Parathyroid adenoma (tissue), 2 donors: ENCODE measurements around the gene MRS2.

ENCODE experiments used
- H2AFZ ChIP-seq: fragments of 300-600 bp; sonication (generic); one replicate; pipeline ENCODE4 v1.7.0; 2017; ENCODE audit warnings: antibody characterized with exemption, mild to moderate bottlenecking
- H3K27ac ChIP-seq: fragments of 300-600 bp; sonication (generic); one replicate; pipeline ENCODE4 v1.7.0; 2017
- H3K27me3 ChIP-seq: fragments of 300-600 bp; sonication (generic); one replicate; pipeline ENCODE4 v1.7.0; 2017; ENCODE audit warnings: low read length; ENCODE audit not compliant: control insufficient read depth, insufficient read depth
- H3K36me3 ChIP-seq: fragments of 300-600 bp; sonication (generic); one replicate; pipeline ENCODE4 v1.7.0; 2017; ENCODE audit warnings: low read length; ENCODE audit not compliant: control insufficient read depth, insufficient read depth
- H3K4me1 ChIP-seq: fragments of 300-600 bp; sonication (generic); one replicate; pipeline ENCODE4 v1.7.0; 2017; ENCODE audit warnings: control low read depth
- H3K4me2 ChIP-seq: fragments of 300-600 bp; sonication (generic); one replicate; pipeline ENCODE4 v1.7.0; 2017; ENCODE audit warnings: low read length
- H3K4me3 ChIP-seq: fragments of 300-600 bp; sonication (generic); one replicate; pipeline ENCODE4 v1.7.0; 2017; ENCODE audit warnings: low read depth, low read length
- H3K79me2 ChIP-seq: fragments of 300-600 bp; sonication (generic); one replicate; pipeline ENCODE4 v1.7.0; 2017; ENCODE audit warnings: control low read depth
- H3K9ac ChIP-seq: fragments of 300-600 bp; sonication (generic); one replicate; pipeline ENCODE4 v1.7.0; 2017; ENCODE audit warnings: mild to moderate bottlenecking
- H3K9me3 ChIP-seq: fragments of 300-600 bp; sonication (generic); one replicate; pipeline ENCODE4 v1.7.0; 2017; ENCODE audit warnings: low read length; ENCODE audit not compliant: control insufficient read depth
- CTCF ChIP-seq: fragments of 300-600 bp; sonication (generic); IDR thresholded peaks from one replicate; pipeline ENCODE4 v1.7.0; 2017; ENCODE audit warnings: antibody characterized with exemption, mild to moderate bottlenecking
- donor health status: primary hyperparathyroidism.

The MRS2 gene

GRCh38 chr6:24402697-24403500 is at the start of gene MRS2:
TSS of gene MRS2 (plus strand) at chr6:24402936. CDS start at chr6:24403047, 111 bp downstream.
- no peaks in the 10 kb centered on the region for H3K27me3 ChIP-seq
- H3K4me3 ChIP-seq = peak within 1 kb of the TSS; percentile 95
- peak within 1 kb of the TSS; percentile 55 for H3K27ac ChIP-seq
- peaks cover 24% of the 10 kb centered on the region for H3K79me2 ChIP-seq
- H3K9ac ChIP-seq = no peak within 1 kb of the TSS
- H3K36me3 ChIP-seq = no peaks in the 10 kb centered on the region
- peak within 1 kb of the TSS; percentile 88 for H3K4me2 ChIP-seq
- H3K9me3 ChIP-seq = no peaks in the 10 kb centered on the region
- peak within 1 kb of the TSS; percentile 79 for H2AFZ ChIP-seq
- peaks cover 9% of the 10 kb centered on the region for H3K4me1 ChIP-seq
- TF ChIP-seq CTCF = no peak

GRCh38 chr6:24353861-24354260 is 48.9 kb upstream of the MRS2 start:
- Histone ChIP-seq H3K27me3 (no peaks in the 10 kb centered on the region), H2AFZ (no peak overlapping the region)
- TF ChIP-seq CTCF = no peak

GRCh38 chr6:24355393-24355792 is 47.3 kb upstream of the MRS2 start:
- Histone ChIP-seq H3K27me3 (no peaks in the 10 kb centered on the region), H3K79me2 (no peaks in the 10 kb centered on the region), H3K9ac (no peak overlapping the region), H3K4me1 (peaks cover 2% of the 10 kb centered on the region), H3K27ac (peak overlapping the region; percentile 3), H2AFZ (peak overlapping the region; percentile 8), H3K4me3 (no peak overlapping the region), H3K36me3 (no peaks in the 10 kb centered on the region), H3K9me3 (no peaks in the 10 kb centered on the region), H3K4me2 (no peak overlapping the region)
- no peak for TF ChIP-seq CTCF

More at GRCh38 chr6:24353861-24354260, 48.9 kb upstream of the MRS2 start:
- H3K9ac ChIP-seq = no peak overlapping the region
- no peak overlapping the region for H3K4me2 ChIP-seq
- H3K4me3 ChIP-seq = no peak overlapping the region
- no peaks in the 10 kb centered on the region for H3K4me1 ChIP-seq
- H3K9me3 ChIP-seq = no peaks in the 10 kb centered on the region
- no peaks in the 10 kb centered on the region for H3K36me3 ChIP-seq
- H3K27ac ChIP-seq = no peak overlapping the region
- H3K79me2 ChIP-seq = no peaks in the 10 kb centered on the region

GRCh38 chr6:24356310-24356973 is 46.3 kb upstream of the MRS2 start:
- H3K4me3 ChIP-seq = peak overlapping the region; percentile 74
- no peaks in the 10 kb centered on the region for H3K36me3 ChIP-seq
- H3K4me2 ChIP-seq = peak overlapping the region; percentile 77
- no peaks in the 10 kb centered on the region for H3K27me3 ChIP-seq
- TF ChIP-seq CTCF = no peak
- no peak overlapping the region for H3K9ac ChIP-seq
- H3K79me2 ChIP-seq = no peaks in the 10 kb centered on the region
- peaks cover 6% of the 10 kb centered on the region for H3K4me1 ChIP-seq
- H2AFZ ChIP-seq = peak overlapping the region; percentile 84
- H3K9me3 ChIP-seq = no peaks in the 10 kb centered on the region
- peak overlapping the region; percentile 70 for H3K27ac ChIP-seq
